Panc1 (cell line): ENCODE data around the gene PAX4. TPM values are rescaled to one million over a fixed set of nuclear protein-coding genes. Genes with fewer than 3 reads are reported as not detected.

Experiments used
- ATAC-seq: fragments of 200-7000 bp; cut with Tn5 transposase; 2 replicates; pipeline ENCODE4 v1.9.1; 2020; ENCODE audit warnings: mild to moderate bottlenecking, moderate library complexity
- BruUV-seq: library from RNA; stranded (reverse); fragments of 400-500 nt; replicated peaks from 2 replicates; lab custom pipeline; 2021; lab: Mats Ljungman, UMichigan
- CTCF ChIA-PET: fragments of 300-600 bp; sonication (Branson Sonifier 250); formaldehyde crosslinking; loops from one replicate; lab custom pipeline; 2022; ENCODE audit warnings: antibody characterized with exemption; lab: Charles Lee
- POLR2A ChIA-PET: fragments of 300-600 bp; sonication (Branson Sonifier 250); formaldehyde crosslinking; loops from one replicate; lab custom pipeline; 2022; ENCODE audit warnings: antibody characterized with exemption; lab: Charles Lee
- DNase-seq: peaks from one replicate; pipeline ENCODE4 v3.0.0-alpha.2; 2010; ENCODE audit warnings: low read depth, low spot score
- H3K27ac ChIP-seq: 2 replicates; pipeline ENCODE4 v1.5.1; 2011; ENCODE audit warnings: mild to moderate bottlenecking, low read length, inconsistent platforms
- H3K27me3 ChIP-seq: fragments of 200-500 bp; sonication (Bioruptor generic); 2 replicates; pipeline ENCODE4 v1.6.0; 2014; ENCODE audit warnings: low read length, inconsistent platforms; ENCODE audit not compliant: control insufficient read depth, insufficient read depth
- H3K36me3 ChIP-seq: fragments of 200-500 bp; sonication (Bioruptor generic); 2 replicates; pipeline ENCODE4 v1.5.1; 2014; ENCODE audit warnings: inconsistent platforms, mild to moderate bottlenecking, low read length, moderate library complexity; ENCODE audit not compliant: control insufficient read depth, insufficient read depth
- H3K4me1 ChIP-seq: 2 replicates; pipeline ENCODE4 v1.5.1; 2011; ENCODE audit warnings: inconsistent platforms, mild to moderate bottlenecking, low read length, moderate library complexity; ENCODE audit not compliant: control insufficient read depth, insufficient read depth
- H3K4me3 ChIP-seq, 2 experiments: 2 replicates each; pipeline ENCODE4 v1.5.1; 2011 to 2012; ENCODE audit warnings: low read depth in 2 of 2, low read length in 2 of 2, mild to moderate bottlenecking in 2 of 2, inconsistent platforms in 1 of 2, moderate library complexity in 1 of 2
- H3K9me3 ChIP-seq: fragments of 200-500 bp; sonication (Bioruptor generic); 2 replicates; pipeline ENCODE4 v1.5.1; 2014; ENCODE audit warnings: low read depth, mild to moderate bottlenecking, inconsistent platforms, low read length, moderate library complexity; ENCODE audit not compliant: control insufficient read depth, insufficient read depth
- CTCF ChIP-seq: fragments of 450-650 bp; IDR thresholded peaks from 2 replicates; pipeline ENCODE4 v1.5.1; 2017; ENCODE audit warnings: mild to moderate bottlenecking
- POLR2AphosphoS5 ChIP-seq: IDR thresholded peaks from 2 replicates; pipeline ENCODE4 v1.6.1; 2012; ENCODE audit warnings: mild to moderate bottlenecking, low read depth, low read length, moderate library complexity
- REST ChIP-seq, 2 experiments: IDR thresholded peaks; 2 replicates each; pipeline ENCODE4 v1.6.1; 2011 to 2012; ENCODE audit warnings: low read depth in 2 of 2, control low read depth in 1 of 2, low read length in 1 of 2, mild to moderate bottlenecking in 1 of 2, moderate library complexity in 1 of 2; ENCODE audit not compliant: insufficient read depth in 1 of 2
- SIN3A ChIP-seq: IDR thresholded peaks from 2 replicates; pipeline ENCODE4 v1.6.1; 2012; ENCODE audit warnings: low read depth, mild to moderate bottlenecking, low read length, moderate library complexity, borderline replicate concordance; ENCODE audit not compliant: insufficient read depth
- TCF7L2 ChIP-seq: IDR thresholded peaks from 2 replicates; pipeline ENCODE4 v1.6.1; 2011; ENCODE audit warnings: mild to moderate bottlenecking, low read depth, low read length, inconsistent platforms
- in situ Hi-C: cut with HindIII; loops from 2 replicates; pipeline ENCODE4 v1.10.0; 2016; ENCODE audit warnings: low sequenced_read_pairs, low pct_unique_long_range_greater_than_20kb
- intact Hi-C: fragments of 100-400 bp; cut with micrococcal nuclease; formaldehyde crosslinking; loops from one replicate; pipeline ENCODE4 v1.10.0; 2022; ENCODE audit not compliant: unreplicated experiment
- total RNA-seq: library from RNA; stranded (reverse); gene quantifications from one replicate; pipeline ENCODE4 v1.2.1, GENCODE V29; 2021; ENCODE audit not compliant: unreplicated experiment

The PAX4 gene
- total RNA-seq, 1 experiment from 2014 or later, result not detected

GRCh38 chr7:127587663-127588018 lies 30.3 kb downstream of the PAX4 start:
- POLR2A ChIA-PET, result interaction anchor here (0.5 to 0.6 kb wide), 4 partner anchors 42 to 360 kb away, joined by 3 to 9 read pairs (median 6); no protein-coding TSS in a partner anchor
- no peak for TF ChIP-seq POLR2AphosphoS5
- no peak for TF ChIP-seq TCF7L2
- no peak for TF ChIP-seq REST (IDR thresholded peaks at IDR 0.05; ENCODE audit: insufficient read depth in 1 of 2, low read depth in 2 of 2, low read length in 1 of 2)
- TF ChIP-seq SIN3A, result no peak
- no peak for TF ChIP-seq CTCF
- in situ Hi-C loops (no loop called here), intact Hi-C loops (no loop called here)
- no TSS peak for BruUV-seq
- CTCF ChIA-PET, result no interaction called here
- ATAC-seq (peak; percentile 22; the same call in 1 of the 2 replicates), DNase-seq (no peak)
- H3K4me1 ChIP-seq, result peaks cover 26% of the 10 kb centered on the region
- no peaks in the 10 kb centered on the region for H3K27me3 ChIP-seq
- peak overlapping the region; percentile 91 to 96 for H3K4me3 ChIP-seq
- H3K27ac ChIP-seq, result peak overlapping the region; percentile 82
- no peaks in the 10 kb centered on the region for H3K9me3 ChIP-seq
- peaks cover 3% of the 10 kb centered on the region; the same call in 1 of the 2 replicates for H3K36me3 ChIP-seq

- ChIA-PET CTCF (no interaction called here), POLR2A (interaction anchor here (0.6 kb wide), 1 partner anchor 13 kb away, joined by 8 read pairs; no protein-coding TSS in a partner anchor)
- 0 out of 4 replicates have a peak overlapping the region, but pooled peaks of 1 of the 2 experiments have one; percentile 80 for H3K4me3 ChIP-seq
- H3K9me3 ChIP-seq, result no peaks in the 10 kb centered on the region
- no TSS peak for BruUV-seq
- in situ Hi-C loops (no loop called here), intact Hi-C loops (no loop called here)
- peaks cover 5% of the 10 kb centered on the region; the same call in 1 of the 2 replicates for H3K36me3 ChIP-seq
- H3K4me1 ChIP-seq, result peaks cover 26% of the 10 kb centered on the region
- H3K27ac ChIP-seq, result peak overlapping the region; percentile 94; the same call in 1 of the 2 replicates
- H3K27me3 ChIP-seq, result no peaks in the 10 kb centered on the region
- DNase-seq (no peak), ATAC-seq (no peak)
- TF ChIP-seq POLR2AphosphoS5 (no peak), TCF7L2 (no peak), CTCF (no peak), REST (IDR thresholded peaks at IDR 0.05; ENCODE audit: insufficient read depth in 1 of 2, low read depth in 2 of 2, low read length in 1 of 2) (no peak), SIN3A (no peak)
Measured at GRCh38 chr7:127586346-127586745, 31.6 kb downstream of the PAX4 start.
